Erythroblast (primary cell): ENCODE measurements around the gene MAPK8.
"Not testable (repeated sequence)": the region's sequence is repeated elsewhere in the genome, so short reads cannot be mapped to it uniquely, and the experiment has no call there.

ENCODE experiments used
- DNase-seq, 2 experiments: peaks; one replicate each; lab custom pipeline; 2025; lab: John Stamatoyannopoulos, UW
- GATA1 ChIP-seq: IDR thresholded peaks from 2 replicates; pipeline ENCODE4 v1.6.1; 2011; ENCODE audit warnings: low read depth, mild to moderate bottlenecking, control low read depth, low read length, moderate library complexity
- POLR2A ChIP-seq: IDR thresholded peaks from 2 replicates; pipeline ENCODE4 v1.6.1; 2011; ENCODE audit warnings: mild to moderate bottlenecking, low read length

The MAPK8 gene

DNA sequence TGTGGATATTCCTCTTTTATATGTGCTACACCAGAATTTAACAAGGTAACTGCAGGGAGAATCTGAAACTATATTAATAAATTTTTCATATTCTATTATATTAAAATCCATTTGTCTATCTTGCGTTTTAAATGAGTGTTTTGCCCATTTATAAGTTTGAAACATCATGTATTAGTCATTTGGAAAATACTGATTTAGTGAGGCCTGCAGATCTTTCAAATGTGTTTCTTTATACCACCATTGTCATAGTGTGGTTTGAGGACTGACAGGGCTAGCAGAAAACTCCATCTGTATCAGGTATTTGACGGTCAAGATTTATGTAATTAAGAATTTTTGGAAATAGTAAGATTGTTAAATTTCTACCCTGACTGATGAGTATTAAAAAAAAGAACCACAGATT is 29.3 kb downstream of the MAPK8 start:
- TF ChIP-seq POLR2A (no peak), GATA1 (no peak)
- no peak for DNase-seq

DNA sequence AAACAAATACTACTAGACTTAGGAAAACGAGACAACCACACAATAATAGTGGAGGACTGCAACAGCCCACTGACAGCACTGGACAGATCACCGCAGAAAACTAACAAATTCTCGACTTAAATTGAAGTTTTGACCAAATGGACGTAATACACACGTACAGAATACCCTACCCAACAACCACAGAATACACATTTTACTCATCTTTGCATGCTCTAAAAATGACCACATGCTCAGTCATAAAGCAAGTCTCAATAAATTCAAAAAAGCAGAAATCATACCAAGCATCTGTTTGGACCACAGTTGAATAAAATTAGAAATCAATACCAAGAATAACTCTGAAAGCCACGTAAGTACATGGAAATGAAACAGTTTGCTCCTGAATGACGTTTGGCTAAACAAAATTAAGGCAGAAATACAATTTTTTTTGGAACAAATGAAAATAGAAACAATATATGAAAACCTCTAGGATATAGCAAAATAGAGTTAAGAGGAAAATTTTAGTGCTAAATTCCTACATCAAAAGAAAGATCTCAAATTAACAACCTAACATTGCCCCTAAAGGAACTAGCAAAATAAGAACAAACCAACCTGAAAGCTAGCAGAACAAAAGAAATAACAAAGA is 30.6 kb downstream of the MAPK8 start:
- no peak for DNase-seq
- no peak for TF ChIP-seq POLR2A

DNA sequence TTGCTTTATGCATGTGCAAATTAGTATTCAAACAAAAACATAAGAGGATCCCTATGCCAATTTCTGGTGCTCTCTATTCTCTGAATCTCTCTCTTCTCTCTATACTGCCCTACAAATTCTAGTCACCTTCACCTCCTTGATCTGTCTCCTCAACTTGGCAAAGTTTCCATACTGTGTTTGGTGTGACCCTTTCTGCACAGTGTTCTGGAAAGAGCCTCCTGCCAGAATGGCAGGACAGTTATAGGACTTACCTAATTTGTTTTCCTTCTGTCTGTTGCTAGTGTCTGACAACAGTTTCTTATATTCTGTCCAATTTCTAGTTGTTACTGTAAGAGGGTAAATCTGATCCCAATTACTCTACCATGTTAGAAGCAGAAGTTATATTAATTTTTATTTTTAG is 34.3 kb downstream of the MAPK8 start:
- DNase-seq, result no peak
- TF ChIP-seq POLR2A, result no peak
- TF ChIP-seq GATA1, result no peak

DNA sequence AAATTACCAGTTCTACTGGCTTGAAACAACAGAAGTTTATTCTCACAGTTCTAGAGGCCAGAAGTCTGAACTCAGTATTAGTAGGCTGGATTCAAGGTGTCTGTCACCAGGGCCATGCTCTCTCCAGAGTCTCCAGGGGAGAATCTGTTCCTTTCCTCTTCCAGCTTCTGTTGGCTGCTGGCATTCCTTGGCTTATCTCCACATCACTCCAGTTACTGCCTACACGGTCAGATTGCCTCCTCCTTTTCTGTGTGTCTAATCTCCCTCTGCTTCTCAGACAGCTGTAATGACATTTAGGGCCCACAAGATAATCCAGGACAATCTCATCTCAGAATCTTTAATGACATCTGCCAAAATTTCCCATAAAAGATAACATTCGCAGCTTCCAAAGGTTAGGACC is 36.6 kb downstream of the MAPK8 start:
- DNase-seq, result no peak
- TF ChIP-seq POLR2A, result no peak
- no peak for TF ChIP-seq GATA1

DNA sequence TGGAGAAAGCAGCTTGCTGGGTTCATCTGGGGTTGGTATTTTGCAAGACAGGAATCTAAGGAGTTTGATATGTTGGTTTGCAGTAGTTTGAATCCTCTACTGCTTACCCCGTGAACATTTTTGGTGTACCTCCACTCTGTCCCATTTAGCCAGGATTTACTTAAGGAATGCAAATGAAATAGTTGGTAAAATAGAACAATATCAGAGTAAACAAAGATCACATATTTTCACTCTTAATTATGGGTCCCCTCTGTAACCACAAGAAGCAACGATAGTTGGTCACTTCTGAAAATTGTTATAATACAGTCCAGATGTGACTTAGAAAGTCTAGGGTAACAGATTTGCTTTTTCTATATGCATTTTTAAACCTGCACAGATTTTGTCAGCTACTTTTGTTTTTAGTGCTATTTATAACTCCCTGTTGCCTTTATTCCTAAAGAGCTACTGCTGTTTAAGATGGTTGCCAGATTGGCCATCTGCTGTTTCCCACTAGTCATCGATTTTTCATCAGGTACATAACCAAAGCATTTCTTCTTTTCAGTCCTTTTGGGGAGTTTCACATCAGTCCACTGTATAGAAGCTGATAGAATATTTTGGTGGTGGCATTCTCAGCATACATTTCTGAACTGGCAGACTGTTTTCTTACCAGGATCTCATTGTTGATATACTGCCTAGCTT is 37.6 kb downstream of the MAPK8 start:
- DNase-seq, result no peak
- TF ChIP-seq GATA1 (no peak), POLR2A (no peak)

DNA sequence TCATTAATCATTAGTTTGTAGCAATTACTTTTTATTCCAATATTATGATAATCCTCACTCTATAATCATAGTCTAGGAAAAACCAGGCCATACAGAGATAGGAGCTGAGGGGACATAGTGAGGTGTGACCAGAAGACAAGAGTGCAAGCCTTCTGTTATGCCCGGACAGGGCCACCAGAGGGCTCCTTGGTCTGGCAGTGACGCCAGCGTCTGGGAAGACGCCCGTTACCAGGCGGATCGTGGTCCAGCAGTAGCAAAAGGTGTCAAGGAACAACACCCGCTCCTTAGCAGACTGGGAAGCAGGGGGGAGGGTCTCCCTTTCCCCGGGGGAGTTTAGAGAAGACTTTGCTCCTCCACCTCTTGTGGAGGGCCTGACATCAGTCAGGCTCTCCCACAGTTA is 39.8 kb downstream of the MAPK8 start:
- DNase-seq, result not testable (repeated sequence)

DNA sequence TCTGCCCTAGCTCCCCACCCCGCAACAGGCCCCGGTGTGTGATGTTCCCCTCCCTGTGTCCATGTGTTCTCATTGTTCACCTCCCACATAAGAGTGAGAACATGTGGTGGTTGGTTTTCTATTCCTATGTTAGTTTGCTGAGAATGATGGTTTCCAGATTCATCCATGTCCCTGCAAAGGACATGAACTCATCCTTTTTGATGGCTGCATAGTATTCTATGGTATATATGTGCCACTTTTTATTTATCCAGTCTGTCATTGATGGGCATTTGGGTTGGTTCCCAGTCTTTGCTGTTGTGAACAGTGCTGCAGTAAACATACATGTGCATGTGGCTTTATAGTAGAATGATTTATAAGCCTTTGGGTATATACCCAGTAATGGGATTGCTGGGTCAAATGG is 41.1 kb downstream of the MAPK8 start:
- not testable (repeated sequence) for DNase-seq

DNA sequence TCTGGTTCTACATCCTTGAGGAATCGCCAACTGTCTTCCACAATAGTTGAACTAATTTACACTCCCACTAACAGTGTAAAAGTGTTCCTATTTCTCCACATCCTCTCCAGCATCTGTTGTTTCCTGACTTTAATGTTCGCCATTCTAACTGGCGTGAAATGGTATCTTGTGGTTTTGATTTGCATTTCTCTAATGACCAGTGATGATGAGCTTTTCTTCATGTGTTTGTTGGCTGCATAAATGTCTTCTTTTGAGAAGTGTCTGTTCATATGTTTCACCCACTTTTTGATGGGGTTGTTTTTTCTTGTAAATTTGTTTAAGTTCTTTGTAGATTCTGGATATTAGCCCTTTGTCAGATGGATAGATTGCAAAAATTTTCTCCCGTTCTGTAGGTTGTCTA is 41.5 kb downstream of the MAPK8 start:
- DNase-seq, result not testable (repeated sequence)

DNA sequence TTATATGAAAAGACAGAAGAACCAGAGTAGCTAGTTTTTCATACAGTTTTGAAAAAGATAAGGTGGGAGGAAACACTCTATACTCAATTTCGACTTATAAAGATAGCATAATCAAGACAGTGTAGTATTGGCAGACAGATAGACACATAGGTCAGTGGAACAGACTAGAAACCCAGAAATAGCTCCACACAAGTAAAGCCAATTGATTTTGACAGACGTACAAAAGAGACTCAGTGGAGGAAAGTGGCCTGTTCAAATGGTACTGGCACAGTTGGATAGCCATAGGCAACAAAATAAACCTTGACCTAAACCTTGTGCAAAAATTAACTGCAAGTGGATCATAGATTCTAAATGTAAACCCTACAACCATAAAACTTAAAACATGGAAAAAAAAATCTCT is 46.8 kb downstream of the MAPK8 start:
- TF ChIP-seq GATA1, result no peak
- no peak for TF ChIP-seq POLR2A
- no peak for DNase-seq

DNA sequence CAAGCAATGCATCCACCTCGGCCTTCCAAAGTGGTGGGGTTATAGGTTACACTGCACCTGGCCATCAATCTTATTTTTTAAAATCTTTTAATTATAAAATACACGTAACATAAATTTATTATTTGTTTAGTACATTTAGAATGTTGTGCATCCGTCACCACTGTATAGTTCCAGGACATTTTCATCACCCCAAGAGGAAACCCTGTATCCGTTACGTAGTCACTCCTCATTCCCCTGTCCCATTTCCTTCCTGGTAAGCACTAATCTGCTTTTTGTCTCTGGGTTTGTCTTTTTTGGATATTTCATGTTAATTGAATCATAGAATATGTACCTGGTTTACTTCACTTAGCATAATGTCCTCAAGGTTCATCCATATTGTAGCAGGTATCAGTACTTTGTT is 51.2 kb downstream of the MAPK8 start:
- no peak for DNase-seq
- TF ChIP-seq GATA1 (no peak), POLR2A (no peak)

DNA sequence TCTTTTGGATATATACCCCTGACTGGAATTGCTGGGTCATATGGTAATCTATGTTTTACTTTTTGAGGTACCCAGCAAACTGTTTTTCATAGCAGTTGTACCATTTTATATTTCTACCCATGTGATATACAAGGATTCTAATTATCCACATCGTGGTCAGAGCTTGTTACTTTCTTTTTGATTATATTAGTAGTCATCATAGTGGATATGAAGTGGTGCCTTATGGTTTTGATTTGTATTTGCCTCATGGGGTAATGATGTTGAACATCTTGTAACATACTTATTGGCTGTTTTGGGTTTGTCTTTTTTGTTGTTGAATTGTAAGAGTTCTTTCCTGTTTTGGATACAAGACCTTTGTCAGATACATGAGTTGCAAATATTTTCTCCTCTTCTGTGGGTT is 51.7 kb downstream of the MAPK8 start:
- no peak for TF ChIP-seq POLR2A
- TF ChIP-seq GATA1, result no peak

DNA sequence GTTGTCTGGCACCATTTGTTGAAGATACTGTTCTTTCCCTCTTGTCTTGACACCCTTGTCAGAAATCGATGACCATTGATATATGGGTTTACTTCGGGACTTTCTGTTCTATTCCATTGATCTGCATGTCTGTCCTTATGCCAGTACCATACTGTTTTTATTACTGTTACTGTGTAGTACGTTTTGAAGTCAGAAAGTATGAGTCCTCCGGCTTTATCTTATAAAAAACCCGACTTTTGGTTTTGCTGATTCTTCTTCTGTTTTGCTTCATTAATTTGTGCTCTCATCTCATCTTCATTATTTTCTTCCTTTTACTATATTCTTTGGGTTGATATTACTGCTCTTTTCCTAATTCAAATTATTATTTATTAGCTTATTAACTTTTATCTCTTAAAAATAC is 52.4 kb downstream of the MAPK8 start:
- DNase-seq, result no peak
- TF ChIP-seq POLR2A (no peak), GATA1 (no peak)

More for the DNA sequence above, 51.7 kb downstream of the MAPK8 start:
- DNase-seq, result no peak

DNA sequence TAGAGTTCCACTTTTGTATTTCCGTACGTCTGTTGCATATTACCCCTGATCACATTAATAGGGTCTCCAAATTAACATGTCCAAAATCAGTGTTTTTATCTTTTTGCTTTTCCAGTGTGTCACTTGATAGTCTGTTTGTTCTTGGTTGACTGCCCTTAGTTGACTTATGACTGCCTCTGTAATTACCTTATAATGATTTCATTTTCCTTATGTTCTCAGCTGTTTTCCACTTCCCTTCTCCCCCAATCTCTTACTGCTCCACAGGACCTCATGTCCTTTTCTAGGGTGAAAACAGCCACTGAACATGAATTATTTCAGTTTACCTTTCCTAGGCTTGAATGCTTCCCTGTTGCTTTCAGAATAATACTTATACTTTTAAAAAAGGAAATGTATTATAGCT is 54.7 kb downstream of the MAPK8 start:
- DNase-seq, result no peak
- TF ChIP-seq POLR2A, result no peak
- no peak for TF ChIP-seq GATA1

DNA sequence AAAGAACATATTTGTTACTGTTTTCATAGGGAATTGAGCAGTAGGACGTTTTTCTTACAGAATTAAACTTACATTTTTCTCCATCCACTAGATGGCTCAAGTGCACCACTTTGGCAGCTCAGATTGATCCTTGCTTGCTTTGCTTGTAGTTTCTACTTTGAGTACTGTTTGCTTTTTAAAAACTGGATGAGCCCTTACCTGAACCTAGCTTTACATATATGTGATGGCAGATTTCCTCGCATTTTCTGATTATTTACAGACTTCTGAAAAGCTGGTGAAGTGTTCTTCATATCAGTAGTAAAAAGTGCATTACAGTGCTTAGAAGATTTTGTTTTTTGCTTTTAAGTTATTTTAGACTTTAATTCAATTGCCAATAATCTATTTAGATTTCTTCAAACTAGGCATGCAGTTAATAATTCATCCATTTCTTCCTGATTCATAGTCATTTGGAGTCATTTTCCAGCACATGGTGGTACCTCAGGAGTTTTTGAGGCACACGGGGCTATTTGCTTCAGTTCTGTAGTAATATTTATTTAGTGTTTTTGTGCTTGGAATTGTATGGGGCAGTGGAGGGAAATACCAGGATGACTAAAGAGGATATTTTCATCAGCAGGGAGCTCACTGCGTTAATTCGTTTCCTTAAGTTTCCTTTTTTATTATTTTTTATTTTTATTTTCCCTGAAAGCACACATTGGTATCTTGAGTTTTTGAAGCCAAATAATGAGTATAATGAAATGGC is 57.3 kb downstream of the MAPK8 start:
- TF ChIP-seq GATA1, result no peak
- DNase-seq, result peak; percentile 68 to 81
